ENCODE results near the gene FANCE.

Gene FANCE, protein sequence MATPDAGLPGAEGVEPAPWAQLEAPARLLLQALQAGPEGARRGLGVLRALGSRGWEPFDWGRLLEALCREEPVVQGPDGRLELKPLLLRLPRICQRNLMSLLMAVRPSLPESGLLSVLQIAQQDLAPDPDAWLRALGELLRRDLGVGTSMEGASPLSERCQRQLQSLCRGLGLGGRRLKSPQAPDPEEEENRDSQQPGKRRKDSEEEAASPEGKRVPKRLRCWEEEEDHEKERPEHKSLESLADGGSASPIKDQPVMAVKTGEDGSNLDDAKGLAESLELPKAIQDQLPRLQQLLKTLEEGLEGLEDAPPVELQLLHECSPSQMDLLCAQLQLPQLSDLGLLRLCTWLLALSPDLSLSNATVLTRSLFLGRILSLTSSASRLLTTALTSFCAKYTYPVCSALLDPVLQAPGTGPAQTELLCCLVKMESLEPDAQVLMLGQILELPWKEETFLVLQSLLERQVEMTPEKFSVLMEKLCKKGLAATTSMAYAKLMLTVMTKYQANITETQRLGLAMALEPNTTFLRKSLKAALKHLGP

DNA sequence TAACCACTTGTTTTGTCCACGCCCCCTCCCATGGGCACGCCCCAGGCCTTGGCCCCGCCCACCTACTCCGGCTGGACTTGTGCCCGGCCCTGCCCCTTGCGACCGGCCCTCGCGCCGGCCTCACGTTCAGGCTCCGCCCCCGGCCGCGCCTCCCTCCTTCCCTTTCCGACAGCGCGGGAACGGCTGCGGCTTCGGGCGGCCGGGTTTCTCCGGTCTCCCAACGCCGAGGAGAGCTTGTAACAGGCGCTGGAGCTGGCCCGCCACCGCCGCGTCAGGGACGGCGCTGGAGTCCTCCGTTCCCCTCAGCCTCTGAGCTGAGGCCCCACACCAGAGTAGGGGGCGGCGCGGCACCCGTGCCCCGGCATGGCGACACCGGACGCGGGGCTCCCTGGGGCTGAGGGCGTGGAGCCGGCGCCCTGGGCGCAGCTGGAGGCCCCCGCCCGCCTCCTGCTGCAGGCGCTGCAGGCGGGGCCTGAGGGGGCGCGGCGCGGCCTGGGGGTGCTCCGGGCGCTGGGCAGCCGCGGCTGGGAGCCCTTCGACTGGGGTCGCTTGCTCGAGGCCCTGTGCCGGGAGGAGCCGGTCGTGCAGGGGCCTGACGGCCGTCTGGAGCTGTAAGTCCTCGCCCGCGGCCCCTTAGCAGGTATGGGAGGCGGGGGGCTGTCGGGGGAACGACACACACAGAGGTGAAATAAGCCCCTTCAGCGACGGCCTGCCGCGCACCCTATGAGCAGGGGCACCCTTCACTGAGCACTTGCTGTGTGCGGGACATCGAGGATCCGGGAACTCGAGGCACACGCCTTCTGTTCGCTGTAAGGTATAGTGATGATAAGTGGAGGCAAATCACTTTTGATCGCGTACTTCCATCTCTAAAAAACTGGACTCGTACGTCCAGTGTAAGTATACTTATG, at the start of gene FANCE:
TSS of gene FANCE (plus strand) at position 156 of the 908 bp plus-strand sequence. CDS start at position 364, 208 bp downstream.
- peak; percentile 80 to 98 for DNase-seq (ENCODE audit: low read depth in 2 of 2)

DNA sequence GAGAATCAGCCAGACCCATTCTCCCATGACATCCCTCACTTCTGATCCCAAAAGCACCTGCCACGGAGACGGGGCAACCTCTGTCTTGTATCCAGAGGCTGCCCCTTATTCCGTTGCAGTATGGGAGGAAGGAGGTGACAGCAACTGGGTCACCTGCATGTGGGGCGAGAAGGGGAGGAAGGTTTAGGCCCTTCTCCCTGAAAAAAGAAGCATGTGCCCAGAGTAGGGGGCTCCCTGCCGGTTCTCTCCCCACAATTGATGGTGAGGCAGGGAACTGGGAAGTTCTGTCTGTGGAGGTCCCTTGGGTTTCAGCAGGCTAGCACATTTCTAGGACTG, 49.3 kb upstream of the FANCE start:
- no peak for DNase-seq (ENCODE audit: low read depth in 2 of 2)

- DNase-seq (ENCODE audit: low read depth in 2 of 2), result no peak
Measured at GRCh38 chr6:35403544-35404442, 48.3 kb upstream of the FANCE start.

DNA sequence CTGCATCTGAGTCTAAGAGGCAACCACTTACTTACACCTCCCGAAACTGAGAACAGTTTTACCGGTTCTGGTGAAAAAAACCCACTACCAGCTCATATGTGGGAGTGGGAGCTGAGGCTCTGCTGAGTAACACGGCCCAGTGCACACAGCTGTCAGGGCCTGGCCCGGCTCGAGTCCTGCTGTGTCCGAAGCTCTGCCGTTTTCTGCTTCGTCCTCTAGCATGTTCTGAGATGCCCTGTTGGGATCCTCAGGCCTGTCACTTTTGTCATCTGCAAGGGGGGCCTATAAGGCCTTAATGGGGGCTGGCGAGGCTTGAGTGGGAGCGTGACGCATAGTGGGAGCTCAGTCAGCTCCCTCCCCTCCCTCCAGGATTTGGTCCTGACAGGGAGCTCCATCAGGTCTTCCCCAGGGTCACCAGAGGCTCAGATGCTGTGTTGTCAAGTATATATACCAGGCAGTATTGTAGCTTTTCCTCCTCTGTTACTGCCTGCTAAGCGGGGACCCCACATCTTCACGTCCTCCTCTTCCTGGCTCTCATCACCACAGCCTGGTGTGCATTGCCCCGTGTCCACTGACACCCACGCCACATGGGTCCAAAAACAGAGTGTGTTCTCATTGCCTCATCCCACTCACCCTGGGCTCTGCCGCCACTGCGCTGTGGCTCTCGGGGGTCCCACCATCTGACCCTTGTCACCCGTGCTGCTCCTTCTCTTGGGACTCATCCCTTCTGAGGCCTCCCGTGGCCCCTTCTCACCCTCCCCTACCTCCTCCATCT, 45.2 kb upstream of the FANCE start:
- DNase-seq (ENCODE audit: low read depth in 2 of 2), result no peak

- DNase-seq (ENCODE audit: low read depth in 2 of 2), result no peak
Measured at GRCh38 chr6:35409245-35409644, 42.9 kb upstream of the FANCE start.

DNA sequence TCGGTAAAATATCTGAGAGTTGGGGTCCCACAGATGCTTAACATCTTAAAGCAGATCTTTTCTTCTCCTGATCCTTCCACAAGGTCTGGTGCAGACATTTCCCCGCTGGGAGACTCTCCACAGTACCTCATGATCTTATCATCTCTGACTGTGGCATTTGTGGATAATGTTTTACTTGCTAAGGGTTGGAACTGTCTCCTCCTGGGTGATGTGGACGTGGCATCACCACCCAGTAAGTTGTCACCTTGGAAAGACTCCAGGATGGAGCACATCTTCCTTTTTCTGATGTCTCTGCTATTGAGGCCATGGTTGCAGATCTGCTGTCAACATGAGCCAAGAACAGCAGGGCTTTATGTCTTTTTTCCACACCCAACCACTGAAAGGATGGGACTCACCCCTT, 42.0 kb upstream of the FANCE start:
- no peak for DNase-seq (ENCODE audit: low read depth in 2 of 2)

GRCh38 chr6:35411066-35411465, 41.1 kb upstream of the FANCE start:
- no peak for DNase-seq (ENCODE audit: low read depth in 2 of 2)

- DNase-seq (ENCODE audit: low read depth in 2 of 2), result no peak
Measured at GRCh38 chr6:35412102-35412501, 40.0 kb upstream of the FANCE start.

DNA sequence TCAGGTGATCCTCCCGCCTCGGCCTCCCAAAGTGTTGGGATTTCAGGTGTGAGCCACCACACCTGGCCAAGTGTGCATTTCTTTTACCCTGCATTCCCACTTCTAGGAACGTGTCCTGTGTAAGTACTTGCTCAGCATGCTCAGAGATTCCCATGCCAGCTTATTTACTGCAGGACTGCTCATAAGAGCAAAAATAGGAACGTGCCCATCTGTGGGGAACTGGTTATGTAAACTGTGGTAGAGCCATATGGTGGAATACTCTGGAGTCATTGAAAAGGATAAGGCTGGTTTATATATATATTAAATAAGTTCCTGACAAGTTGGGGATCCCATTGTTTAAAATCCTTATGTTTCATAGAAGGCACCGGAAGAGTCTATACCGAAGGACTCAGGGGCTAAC, 38.2 kb upstream of the FANCE start:
- no peak for DNase-seq (ENCODE audit: low read depth in 2 of 2)

GRCh38 chr6:35415065-35415891, 36.9 kb upstream of the FANCE start:
- no peak for DNase-seq (ENCODE audit: low read depth in 2 of 2)

GRCh38 chr6:35417979-35418661, 34.0 kb upstream of the FANCE start:
- no peak for DNase-seq (ENCODE audit: low read depth in 2 of 2)

DNA sequence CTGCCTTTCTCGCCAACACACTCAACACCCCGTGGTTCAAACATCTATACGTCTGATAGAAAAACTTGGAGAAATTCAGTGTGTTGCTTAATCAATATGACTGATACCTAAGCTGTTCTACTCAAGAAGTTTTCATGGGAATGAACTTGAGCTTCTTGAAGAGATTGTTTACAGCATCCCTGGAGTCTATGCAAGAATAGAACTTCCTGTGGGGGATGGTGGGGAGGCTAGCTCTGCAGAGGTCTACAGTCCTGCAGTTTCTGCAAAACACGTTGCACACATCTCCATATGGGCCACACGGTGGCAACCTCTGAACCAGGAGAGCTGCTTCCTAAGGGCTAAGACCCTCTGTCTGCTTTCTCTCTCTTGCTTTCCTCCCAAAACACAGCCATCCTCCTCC, 32.7 kb upstream of the FANCE start:
- DNase-seq (ENCODE audit: low read depth in 2 of 2), result no peak

- DNase-seq (ENCODE audit: low read depth in 2 of 2), result no peak
Measured at GRCh38 chr6:35419961-35420360, 32.2 kb upstream of the FANCE start.

DNA sequence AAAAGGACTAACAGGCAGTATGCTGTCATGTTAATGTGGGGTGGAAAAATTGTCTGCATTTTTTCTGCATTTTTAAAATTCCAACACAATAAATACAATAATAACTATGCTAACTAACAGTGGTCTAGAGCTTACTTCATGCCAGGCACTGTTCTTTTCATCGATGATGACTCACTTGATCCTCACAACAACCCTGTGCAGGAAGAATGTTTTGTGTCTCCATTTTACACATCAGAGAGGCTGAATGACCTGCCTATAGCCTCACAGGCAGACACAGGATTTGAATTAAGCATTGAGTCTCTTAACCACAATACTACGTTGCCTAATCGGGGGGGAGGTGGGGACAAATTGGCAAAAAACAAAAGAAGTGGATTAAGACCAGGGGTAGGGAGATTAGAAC, 26.9 kb upstream of the FANCE start:
- DNase-seq (ENCODE audit: low read depth in 2 of 2), result no peak

DNA sequence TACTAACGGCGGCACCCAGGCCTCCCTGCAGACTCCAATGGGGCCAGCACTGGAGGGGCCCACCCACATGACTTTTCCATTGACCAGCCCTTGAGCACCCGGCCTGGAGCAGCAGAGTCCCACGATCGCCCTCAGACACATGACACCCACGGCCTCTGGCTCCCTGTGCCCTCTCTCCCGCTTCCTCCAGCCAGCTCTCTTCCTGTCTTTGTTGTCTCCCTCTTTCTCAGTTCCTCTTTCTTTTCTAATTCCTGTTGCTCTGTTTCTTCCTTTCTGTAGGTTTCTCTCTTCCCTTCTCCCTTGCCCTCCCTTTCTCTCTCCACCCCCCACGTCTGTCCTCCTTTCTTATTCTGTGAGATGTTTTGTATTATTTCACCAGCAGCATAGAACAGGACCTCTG, 26.1 kb upstream of the FANCE start:
- DNase-seq (ENCODE audit: low read depth in 2 of 2), result no peak

DNA sequence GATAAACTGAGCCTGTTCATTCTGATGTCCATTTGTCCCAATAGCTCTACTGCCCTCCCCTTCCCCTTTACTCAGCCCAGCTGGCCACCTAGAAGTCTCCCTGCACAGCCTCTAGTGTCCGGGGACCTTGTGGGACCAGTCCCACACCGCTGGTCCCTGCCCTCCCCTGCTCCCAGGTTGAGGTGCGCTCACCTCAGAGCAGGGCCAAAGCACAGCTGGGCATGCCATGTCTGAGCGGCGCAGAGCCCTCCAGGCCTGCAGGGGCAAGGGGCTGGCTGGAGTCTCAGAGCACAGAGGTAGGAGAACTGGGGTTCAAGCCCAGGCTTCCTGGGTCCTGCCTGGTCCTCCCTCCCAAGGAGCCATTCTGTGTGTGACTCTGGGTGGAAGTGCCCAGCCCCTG, 24.7 kb upstream of the FANCE start:
- DNase-seq (ENCODE audit: low read depth in 2 of 2), result no peak

GRCh38 chr6:35427851-35428321, 24.3 kb upstream of the FANCE start:
- DNase-seq (ENCODE audit: low read depth in 2 of 2), result no peak

DNA sequence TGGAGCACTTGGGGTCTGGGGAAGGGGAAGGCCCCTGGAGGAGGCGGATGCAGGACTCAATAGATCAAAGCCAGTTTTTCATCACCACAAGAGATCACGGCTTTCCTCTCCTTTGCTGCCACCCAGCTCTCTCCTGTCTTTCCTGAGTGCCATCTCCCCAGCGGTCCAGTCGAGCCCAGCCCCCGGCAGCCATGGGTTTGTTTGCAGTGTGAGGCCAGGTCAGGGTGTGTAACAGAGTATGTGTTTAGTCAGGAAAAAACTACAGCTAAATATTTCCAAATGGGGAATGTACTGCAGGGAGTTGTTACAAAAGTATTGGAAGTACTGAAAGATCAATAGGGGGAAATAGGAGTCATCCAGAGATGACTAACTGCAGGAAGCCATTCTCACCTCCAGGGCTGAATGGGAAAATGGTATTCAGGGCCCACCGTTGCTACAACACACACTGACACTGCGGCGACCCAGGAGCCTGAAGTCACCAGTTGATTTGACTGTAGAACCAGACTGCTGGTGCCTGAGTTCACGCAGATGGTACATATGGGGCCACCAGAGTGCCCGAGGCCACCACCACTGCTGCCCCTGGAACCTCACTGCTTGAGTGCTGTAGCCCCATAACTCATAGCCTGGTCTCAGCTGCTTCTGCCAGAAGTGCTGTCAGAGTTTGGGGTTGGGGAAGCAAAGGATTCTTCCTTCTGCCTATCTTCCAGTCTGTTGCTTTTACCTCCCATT, 23.6 kb upstream of the FANCE start:
- DNase-seq (ENCODE audit: low read depth in 2 of 2), result no peak

DNA sequence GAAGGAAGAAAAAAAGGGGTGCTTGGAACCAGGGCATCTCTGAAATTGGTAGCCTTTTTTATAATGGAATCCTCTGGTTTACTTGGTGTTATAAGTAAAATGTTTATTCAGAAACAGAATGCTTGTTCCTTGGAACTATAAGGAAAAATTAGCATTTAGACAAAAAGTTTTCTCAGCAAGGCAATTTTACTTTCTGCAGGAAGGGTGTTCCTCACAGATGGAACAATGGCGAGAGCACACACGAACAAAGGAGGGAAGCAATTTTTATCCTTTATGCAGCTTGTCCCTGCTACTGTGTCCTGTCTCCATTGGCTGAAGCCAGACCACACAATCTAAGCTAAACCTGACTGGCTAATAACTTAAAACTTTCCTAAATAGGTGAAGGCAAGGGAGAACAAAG, 22.7 kb upstream of the FANCE start:
- no peak for DNase-seq (ENCODE audit: low read depth in 2 of 2)
